H1 (cell line): ENCODE results near the gene UMAD1. TPM values are rescaled to one million over a fixed set of nuclear protein-coding genes. Genes with fewer than 3 reads are reported as not detected.

Experiments used
- CTCF ChIA-PET: fragments of 300-600 bp; sonication (Branson Sonifier 250); formaldehyde crosslinking; loops from one replicate; lab custom pipeline; 2021; ENCODE audit not compliant: partially characterized antibody; lab: Charles Lee
- POLR2A ChIA-PET: fragments of 300-600 bp; sonication (Branson Sonifier 250); formaldehyde crosslinking; loops from one replicate; lab custom pipeline; 2021; ENCODE audit warnings: inconsistent platforms; ENCODE audit not compliant: partially characterized antibody; lab: Charles Lee
- DNase-seq, 2 experiments: peaks; one replicate each; pipeline versions ENCODE4 v3.0.0 to v3.0.0-alpha.2; 2010 to 2022; ENCODE audit warnings: low spot score in 2 of 2, low read depth in 1 of 2, mixed read lengths in 1 of 2
- FAIRE-seq: peaks from 2 replicates; lab custom pipeline; 2011; peaks lifted over from hg19 to GRCh38; lab: Jason Lieb, UNC
- H2AFZ ChIP-seq: 2 replicates; pipeline ENCODE4 v1.8.1; 2012; ENCODE audit warnings: low read length, inconsistent platforms
- H2AK5ac ChIP-seq: 2 replicates; pipeline ENCODE4 v1.6.1; 2013; ENCODE audit warnings: low read depth, low read length
- H2BK120ac ChIP-seq: replicated peaks from 2 replicates; pipeline ENCODE3; 2013; ENCODE audit warnings: low read depth, low read length, inconsistent platforms
- H2BK12ac ChIP-seq: 2 replicates; pipeline ENCODE4 v1.6.1; 2013; ENCODE audit warnings: low read depth, low read length
- H2BK15ac ChIP-seq: 2 replicates; pipeline ENCODE4 v1.6.1; 2013; ENCODE audit warnings: low read length
- H2BK20ac ChIP-seq: 2 replicates; pipeline ENCODE4 v1.6.1; 2013; ENCODE audit warnings: low read length
- H2BK5ac ChIP-seq: 2 replicates; pipeline ENCODE4 v1.6.1; 2013; ENCODE audit warnings: low read depth, low read length
- H3K14ac ChIP-seq: 2 replicates; pipeline ENCODE4 v1.6.1; 2013; ENCODE audit warnings: inconsistent platforms; ENCODE audit not compliant: insufficient read length
- H3K18ac ChIP-seq: 2 replicates; pipeline ENCODE4 v1.6.1; 2013; ENCODE audit warnings: low read length; ENCODE audit errors: extremely low read depth
- H3K23ac ChIP-seq: 2 replicates; pipeline ENCODE4 v1.6.1; 2013; ENCODE audit warnings: inconsistent platforms; ENCODE audit not compliant: insufficient read length
- H3K23me2 ChIP-seq: 2 replicates; pipeline ENCODE4 v1.6.1; 2013; ENCODE audit warnings: low read depth, low read length
- H3K27ac ChIP-seq: 2 replicates; pipeline ENCODE4 v1.6.1; 2011; ENCODE audit warnings: low read depth, low read length, inconsistent platforms
- H3K27me3 ChIP-seq, 4 experiments: replicated peaks in 1 of 4; 1 replicate in 1 of 4; 2 replicates in 3 of 4; pipeline versions ENCODE4 v1.6.1 to v1.8.1; 2011 to 2013; ENCODE audit warnings: low read length in 3 of 4, mild to moderate bottlenecking in 3 of 4, inconsistent platforms in 2 of 4, mixed read lengths in 2 of 4, moderate library complexity in 1 of 4; ENCODE audit not compliant: control insufficient read depth in 3 of 4, insufficient read depth in 3 of 4; ENCODE audit errors: extremely low read depth in 1 of 4
- H3K36me3 ChIP-seq, 4 experiments: 2 replicates each; pipeline versions ENCODE4 v1.6.1 to v1.8.1; 2011 to 2013; ENCODE audit warnings: mild to moderate bottlenecking in 4 of 4, low read length in 3 of 4, moderate library complexity in 2 of 4, control low read depth in 1 of 4, inconsistent platforms in 1 of 4; ENCODE audit not compliant: insufficient read depth in 4 of 4, control insufficient read depth in 2 of 4
- H3K4ac ChIP-seq: replicated peaks from 2 replicates; pipeline ENCODE3; 2013; ENCODE audit warnings: low read length, low read depth, mixed read lengths, inconsistent platforms; ENCODE audit not compliant: insufficient read length
- H3K4me1 ChIP-seq, 4 experiments: replicated peaks in 1 of 4; 1 replicate in 1 of 4; 2 replicates in 3 of 4; pipeline versions ENCODE4 v1.6.1 to v1.8.1; 2011 to 2013; ENCODE audit warnings: low read length in 3 of 4, inconsistent platforms in 2 of 4, mixed read lengths in 1 of 4; ENCODE audit not compliant: insufficient read depth in 4 of 4, control insufficient read depth in 3 of 4
- H3K4me2 ChIP-seq, 2 experiments: 2 replicates each; pipeline versions ENCODE4 v1.6.1 to v1.8.1; 2011 to 2013; ENCODE audit warnings: low read depth in 2 of 2, low read length in 2 of 2, control low read depth in 1 of 2, inconsistent platforms in 1 of 2, mild to moderate bottlenecking in 1 of 2; ENCODE audit not compliant: insufficient read depth in 1 of 2
- H3K4me3 ChIP-seq, 4 experiments: fragments of 200-600, 300-600 bp in 1 of 4; sonication (generic), shearing (Covaris generic), sonication (Bioruptor Twin) in 1 of 4; 2 replicates each; pipeline versions ENCODE4 v1.5.1 to v1.8.1; 2011 to 2016; ENCODE audit warnings: low read length in 4 of 4, low read depth in 3 of 4, control low read depth in 2 of 4, inconsistent platforms in 2 of 4, mild to moderate bottlenecking in 2 of 4, mixed read lengths in 1 of 4, moderate library complexity in 1 of 4; ENCODE audit not compliant: insufficient read depth in 2 of 4; ENCODE audit errors: extremely low read depth in 1 of 4
- H3K56ac ChIP-seq: replicated peaks from 2 replicates; pipeline ENCODE3; 2013; ENCODE audit warnings: low read depth, mild to moderate bottlenecking, mixed read lengths, low read length, inconsistent platforms; ENCODE audit not compliant: insufficient read length
- H3K79me1 ChIP-seq: 2 replicates; pipeline ENCODE4 v1.6.1; 2013; ENCODE audit warnings: low read depth, low read length, control low read depth
- H3K79me2 ChIP-seq, 2 experiments: 2 replicates each; pipeline versions ENCODE4 v1.6.1 to v1.8.1; 2012 to 2013; ENCODE audit warnings: low read length in 2 of 2, mild to moderate bottlenecking in 2 of 2, inconsistent platforms in 1 of 2; ENCODE audit not compliant: insufficient read depth in 2 of 2, control insufficient read depth in 1 of 2
- H3K9ac ChIP-seq, 4 experiments: replicated peaks in 1 of 4; 1 replicate in 1 of 4; 2 replicates in 3 of 4; pipeline versions ENCODE4 v1.6.1 to v1.8.1; 2011 to 2013; ENCODE audit warnings: low read depth in 3 of 4, low read length in 3 of 4, control low read depth in 2 of 4, mild to moderate bottlenecking in 2 of 4, moderate library complexity in 2 of 4, inconsistent platforms in 1 of 4; ENCODE audit errors: extremely low read depth in 1 of 4
- H3K9me3 ChIP-seq, 2 experiments: 2 replicates each; pipeline versions ENCODE4 v1.6.1 to v1.8.1; 2012 to 2013; ENCODE audit warnings: mild to moderate bottlenecking in 2 of 2, moderate library complexity in 2 of 2, control low read depth in 1 of 2, inconsistent platforms in 1 of 2, low read depth in 1 of 2, low read length in 1 of 2, mixed read lengths in 1 of 2; ENCODE audit not compliant: insufficient read depth in 2 of 2
- H4K20me1 ChIP-seq, 2 experiments: replicated peaks in 1 of 2; 2 replicates each; pipeline versions ENCODE3 to v1.8.1; 2011 to 2013; ENCODE audit warnings: inconsistent platforms in 2 of 2, low read length in 2 of 2, mild to moderate bottlenecking in 1 of 2; ENCODE audit not compliant: insufficient read depth in 2 of 2, control insufficient read depth in 1 of 2
- H4K5ac ChIP-seq: 2 replicates; pipeline ENCODE4 v1.6.1; 2013; ENCODE audit warnings: low read length, low read depth, mixed read lengths, inconsistent platforms; ENCODE audit not compliant: insufficient read length
- H4K8ac ChIP-seq: 2 replicates; pipeline ENCODE4 v1.8.0; 2013; ENCODE audit warnings: mild to moderate bottlenecking, moderate library complexity, low read length, inconsistent platforms; ENCODE audit not compliant: insufficient read depth; ENCODE audit errors: extremely low read depth
- H4K91ac ChIP-seq: replicated peaks from 2 replicates; pipeline ENCODE3; 2013; ENCODE audit warnings: low read length, mixed read lengths, inconsistent platforms; ENCODE audit not compliant: insufficient read length
- KDM5A ChIP-seq: fragments of 200-600 bp; IDR thresholded peaks from 2 replicates; pipeline ENCODE4 v1.7.1; 2012; ENCODE audit warnings: mild to moderate bottlenecking, low read length, inconsistent platforms, mixed read lengths
- RAD21 ChIP-seq, 2 experiments: IDR thresholded peaks in 1 of 2; conservative IDR thresholded peaks in 1 of 2; 2 replicates each; pipeline ENCODE4 v1.6.1; 2011; ENCODE audit warnings: low read depth in 2 of 2, low read length in 2 of 2, improper control_type of control experiment in 1 of 2, inconsistent platforms in 1 of 2, mild to moderate bottlenecking in 1 of 2, moderate library complexity in 1 of 2
- WGBS, 2 experiments: shearing (Covaris generic) in 1 of 2; methylation state at CpG; one replicate each; pipeline versions ENCODE4 v1.1.6 to v1.1.7; 2013 to 2015; ENCODE audit warnings: low lambda C conversion rate in 2 of 2, mixed read lengths in 2 of 2, inconsistent platforms in 1 of 2, low coverage in 1 of 2, missing lambda C conversion rate in 1 of 2; ENCODE audit not compliant: insufficient replicate concordance in 2 of 2, insufficient coverage in 1 of 2, insufficient read length in 1 of 2; ENCODE audit errors: extremely low coverage in 1 of 2, missing lambda C conversion rate in 1 of 2; 5-methylcytosine and 5-hydroxymethylcytosine counted together
- polyA plus RNA-seq, 7 experiments: library from polyadenylated mRNA; depleted of rRNA in 3 of 7; stranded (reverse) in 5 of 7; unstranded in 2 of 7; fragments of >200 nt in 5 of 7; fragments of 200-250 nt in 2 of 7; gene quantifications; 1 replicate in 5 of 7; 2 replicates in 1 of 7; 4 replicates in 1 of 7; pipeline versions ENCODE4 v1.2.1 to v1.2.3, GENCODE V29; 2011 to 2013; ENCODE audit warnings: missing spikeins in 2 of 7, mixed read lengths in 2 of 7
- total RNA-seq: library from RNA; stranded (reverse); fragmentation: NEBNext Ultra II Directional; extraction: Animal tissue kit (Norgen Biotek cat#: 25700); gene quantifications from 2 replicates; pipeline ENCODE4 v1.2.1, GENCODE V29; 2021

The UMAD1 gene
- total and polyA plus RNA-seq, 2 of the 8 experiments (the other 6 are each of a cell fraction or from before 2014, with no cell fraction given): 10.4 to 12.3 TPM

GRCh38 chr7:7895754-7896153, 255.2 kb downstream of the UMAD1 start:
- Histone ChIP-seq H3K9ac (no peak overlapping the region), H3K79me2 (no peaks in the 10 kb centered on the region), H4K5ac (no peak overlapping the region), H3K79me1 (no peaks in the 10 kb centered on the region; the same call in 1 of the 2 replicates), H2BK12ac (no peak overlapping the region), H2BK20ac (no peak overlapping the region), H3K23ac (no peak overlapping the region), H2AFZ (no peak overlapping the region), H4K20me1 (no peaks in the 10 kb centered on the region), H3K36me3 (no peaks in the 10 kb centered on the region), H3K56ac (no peak overlapping the region), H3K14ac (no peak overlapping the region), H4K91ac (no peak overlapping the region), H3K4me2 (no peak overlapping the region), H3K4me1 (peaks cover 3 to 10% (median 7%) of the 10 kb centered on the region in 4 experiments), H3K4me3 (no peak overlapping the region), H2BK5ac (no peak overlapping the region), H3K27ac (no peak overlapping the region), H3K23me2 (no peaks in the 10 kb centered on the region), H3K27me3 (no peaks in the 10 kb centered on the region), H3K9me3 (no peaks in the 10 kb centered on the region), H2BK15ac (no peak overlapping the region), H3K4ac (no peak overlapping the region), H3K18ac (no peak overlapping the region), H2BK120ac (no peak overlapping the region), H2AK5ac (no peak overlapping the region), H4K8ac (no peak overlapping the region)
- CTCF ChIA-PET: interaction anchor here (1.0 kb wide), 1 partner anchor 10 kb away, joined by 6 read pairs; no protein-coding TSS in a partner anchor
- TF ChIP-seq RAD21 (IDR thresholded peaks at IDR 0.05 in 1 of 2, conservative IDR thresholded peaks at IDR 0.05 in 1 of 2; ENCODE audit: low read depth in 2 of 2, low read length in 2 of 2) (peak in 1 of 2 experiments; percentile 20; a peak in 2 of 4 replicates), KDM5A (no peak)
- FAIRE-seq (no peak), DNase-seq (no peak)
- POLR2A ChIA-PET: interaction anchor here (1.1 kb wide), 1 partner anchor 16 kb away, joined by 3 read pairs; no protein-coding TSS in a partner anchor
- 79% methylated on average over 4 of the region's 4 CpGs; no CpG with 5 or more reads in 1 of the 2 experiments for WGBS, 2 experiments
